ENCODE results near the gene SNX19. TPM values are rescaled to one million over a fixed set of nuclear protein-coding genes. Genes with fewer than 3 reads are reported as not detected.

Gene SNX19
- total and polyA plus RNA-seq, 8 donors: 34.1 to 66.4 (median 43.1) TPM

DNA sequence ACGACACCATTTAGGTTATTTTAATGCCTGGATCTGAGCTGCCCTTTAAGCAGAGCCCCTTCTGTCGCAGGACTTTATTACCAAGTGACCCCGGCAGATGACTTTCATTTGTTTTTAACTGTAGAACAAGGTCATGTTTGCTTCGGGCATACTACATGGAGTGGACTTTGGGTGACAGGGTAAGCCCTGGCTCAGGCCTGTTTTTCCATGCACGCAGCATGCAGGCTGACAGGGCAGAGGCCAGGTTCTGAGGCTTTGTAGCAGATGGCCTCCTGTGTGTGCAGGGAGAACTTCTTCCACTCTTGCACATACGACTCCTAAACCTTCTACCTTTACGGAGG lies 50.5 kb downstream of the SNX19 start:
- DNase-seq (no peak), ATAC-seq (no peak)
- intact Hi-C loops (cut with DNase I): loop anchor here (10.0 kb wide), 2 partner anchors 431 to 661 kb away; no protein-coding TSS in a partner anchor
- Histone ChIP-seq H3K27me3 (no peaks in the 10 kb centered on the region), H3K27ac (no peak overlapping the region), H3K4me1 (no peaks in the 10 kb centered on the region), H3K4me3 (no peak overlapping the region), H3K36me3 (peaks cover 0 to 6% of the 10 kb centered on the region in 2 donors), H3K9me3 (no peaks in the 10 kb centered on the region)
- TF ChIP-seq, protein P1, sequence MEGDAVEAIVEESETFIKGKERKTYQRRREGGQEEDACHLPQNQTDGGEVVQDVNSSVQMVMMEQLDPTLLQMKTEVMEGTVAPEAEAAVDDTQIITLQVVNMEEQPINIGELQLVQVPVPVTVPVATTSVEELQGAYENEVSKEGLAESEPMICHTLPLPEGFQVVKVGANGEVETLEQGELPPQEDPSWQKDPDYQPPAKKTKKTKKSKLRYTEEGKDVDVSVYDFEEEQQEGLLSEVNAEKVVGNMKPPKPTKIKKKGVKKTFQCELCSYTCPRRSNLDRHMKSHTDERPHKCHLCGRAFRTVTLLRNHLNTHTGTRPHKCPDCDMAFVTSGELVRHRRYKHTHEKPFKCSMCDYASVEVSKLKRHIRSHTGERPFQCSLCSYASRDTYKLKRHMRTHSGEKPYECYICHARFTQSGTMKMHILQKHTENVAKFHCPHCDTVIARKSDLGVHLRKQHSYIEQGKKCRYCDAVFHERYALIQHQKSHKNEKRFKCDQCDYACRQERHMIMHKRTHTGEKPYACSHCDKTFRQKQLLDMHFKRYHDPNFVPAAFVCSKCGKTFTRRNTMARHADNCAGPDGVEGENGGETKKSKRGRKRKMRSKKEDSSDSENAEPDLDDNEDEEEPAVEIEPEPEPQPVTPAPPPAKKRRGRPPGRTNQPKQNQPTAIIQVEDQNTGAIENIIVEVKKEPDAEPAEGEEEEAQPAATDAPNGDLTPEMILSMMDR (IDR thresholded peaks at IDR 0.05): no peak

DNA sequence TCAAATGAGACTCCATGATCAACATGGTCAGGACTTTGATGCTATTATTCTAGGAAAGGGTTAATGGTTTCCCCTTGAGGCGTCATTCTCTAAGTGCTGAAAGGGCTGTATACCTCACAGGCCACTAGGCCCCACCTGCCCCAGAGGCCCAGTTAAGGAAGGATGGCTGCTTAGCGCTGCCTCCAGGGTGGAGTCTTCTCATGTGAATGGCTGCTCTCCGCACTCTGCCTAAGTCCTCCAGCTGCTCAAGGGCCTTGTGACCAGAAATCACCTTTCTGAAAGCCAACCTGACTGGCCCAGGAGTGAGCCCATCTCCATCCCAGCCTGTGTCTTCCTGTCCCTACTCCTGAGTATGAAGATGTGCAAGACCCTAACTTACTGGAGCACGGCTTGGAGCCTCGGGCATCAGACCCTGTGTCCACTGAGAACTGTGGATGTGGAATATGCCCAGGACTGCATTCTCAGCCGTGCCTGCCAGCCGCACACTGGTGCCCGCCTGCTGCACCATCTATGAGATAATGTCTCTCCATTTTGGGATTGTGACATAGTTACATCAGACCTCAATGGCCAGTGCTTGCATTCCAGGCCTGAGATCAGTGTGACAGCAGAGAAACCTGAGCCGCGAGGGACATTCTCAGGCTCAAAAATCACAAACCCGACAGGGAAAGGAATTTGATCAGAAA lies 51.0 kb downstream of the SNX19 start:
- Histone ChIP-seq H3K9me3 (no peaks in the 10 kb centered on the region), H3K4me3 (no peak overlapping the region), H3K27me3 (no peaks in the 10 kb centered on the region), H3K36me3 (peaks cover 0 to 3% of the 10 kb centered on the region in 2 donors), H3K4me1 (no peaks in the 10 kb centered on the region), H3K27ac (no peak overlapping the region)
- ATAC-seq (no peak), DNase-seq (no peak)
- TF ChIP-seq, protein P1 (IDR thresholded peaks at IDR 0.05): no peak
- intact Hi-C loops (cut with DNase I): loop anchor here (10.0 kb wide), 2 partner anchors 430 to 660 kb away; no protein-coding TSS in a partner anchor

DNA sequence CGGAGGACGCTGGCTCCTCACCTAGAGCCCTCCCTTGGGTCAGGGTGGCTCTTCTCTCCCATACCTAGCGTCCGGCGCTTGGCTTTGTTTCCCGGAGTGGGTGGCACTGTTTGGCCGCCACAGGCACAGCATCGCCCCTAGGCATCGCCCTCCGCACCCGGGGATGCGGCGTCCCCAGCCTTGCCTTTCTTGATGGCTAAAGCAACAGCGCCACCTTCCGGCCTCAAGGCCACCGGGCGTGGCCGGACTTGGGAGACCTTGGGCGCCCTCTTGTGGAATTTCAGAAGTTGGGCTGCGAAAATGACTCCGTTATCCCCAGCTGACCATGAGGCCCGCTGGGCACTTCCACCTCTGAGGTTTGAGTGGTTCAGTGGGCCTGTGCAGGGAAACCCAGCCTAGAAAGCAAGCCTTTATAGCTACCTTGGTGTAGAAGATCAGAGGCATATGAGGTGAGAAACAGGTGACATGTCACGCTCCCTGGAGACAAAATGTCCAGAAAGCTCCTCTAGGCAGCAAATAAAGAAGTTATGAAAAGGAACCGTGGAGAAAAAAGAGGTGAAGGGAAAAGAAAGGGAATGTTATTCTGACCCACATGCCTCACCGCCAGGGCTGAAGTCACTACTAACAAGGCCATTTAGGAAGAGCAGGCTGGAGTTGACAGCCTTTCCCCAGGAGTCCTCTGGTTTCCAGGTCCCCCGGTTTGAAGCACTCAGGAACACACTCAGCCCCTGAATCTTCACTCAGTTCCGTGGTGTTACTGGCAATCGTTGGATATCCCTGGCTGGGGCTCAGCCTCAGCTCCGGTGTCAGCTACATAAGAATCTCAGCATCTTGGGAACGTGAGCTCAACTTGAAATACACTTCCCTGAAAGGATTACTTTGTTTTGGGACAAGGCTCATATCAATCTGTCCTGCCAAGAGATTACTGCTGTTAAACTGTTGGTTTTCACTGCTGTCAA lies 54.1 kb downstream of the SNX19 start:
- ATAC-seq (peak; percentile 98), DNase-seq (peak; percentile 90 to 96 (median 94))
- no peaks in the 10 kb centered on the region for H3K9me3 ChIP-seq
- TF ChIP-seq, protein P1 (IDR thresholded peaks at IDR 0.05): peak; percentile 99
- intact Hi-C loops (cut with DNase I): loop anchor here (2.0 to 10.0 kb wide), 3 partner anchors 425 to 657 kb away; no protein-coding TSS in a partner anchor
- H3K27me3 ChIP-seq: no peaks in the 10 kb centered on the region
- H3K4me1 ChIP-seq: no peaks in the 10 kb centered on the region
- H3K4me3 ChIP-seq: no peak overlapping the region
- no peak overlapping the region for H3K27ac ChIP-seq
- H3K36me3 ChIP-seq: no peaks in the 10 kb centered on the region

DNA sequence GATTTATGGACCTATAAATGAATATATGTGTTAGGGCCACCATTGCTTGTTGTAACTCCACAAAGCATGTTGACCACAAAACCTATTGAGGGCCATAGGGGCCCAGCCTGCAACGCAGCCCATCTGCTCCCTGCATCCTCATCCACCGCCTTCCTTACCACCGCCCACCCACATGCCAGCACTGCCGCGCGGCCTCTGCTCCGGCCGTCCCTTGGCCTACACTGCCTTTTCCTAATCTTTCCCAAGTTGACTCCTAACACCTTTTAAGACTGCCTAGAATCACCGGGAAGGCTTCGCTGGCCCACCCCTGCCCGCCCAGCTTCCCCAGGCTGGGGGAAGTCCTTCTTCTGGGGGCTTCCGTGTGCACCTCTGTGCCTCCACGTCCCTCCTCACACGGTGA lies 55.0 kb downstream of the SNX19 start:
- Histone ChIP-seq H3K36me3 (no peaks in the 10 kb centered on the region), H3K4me1 (no peaks in the 10 kb centered on the region), H3K4me3 (no peak overlapping the region), H3K27me3 (no peaks in the 10 kb centered on the region), H3K27ac (no peak overlapping the region), H3K9me3 (no peaks in the 10 kb centered on the region)
- TF ChIP-seq, protein P1 (IDR thresholded peaks at IDR 0.05): no peak
- no peak for DNase-seq
- intact Hi-C loops (cut with DNase I): loop anchor here (2.0 to 10.0 kb wide), 3 partner anchors 424 to 656 kb away; no protein-coding TSS in a partner anchor
- no peak for ATAC-seq

DNA sequence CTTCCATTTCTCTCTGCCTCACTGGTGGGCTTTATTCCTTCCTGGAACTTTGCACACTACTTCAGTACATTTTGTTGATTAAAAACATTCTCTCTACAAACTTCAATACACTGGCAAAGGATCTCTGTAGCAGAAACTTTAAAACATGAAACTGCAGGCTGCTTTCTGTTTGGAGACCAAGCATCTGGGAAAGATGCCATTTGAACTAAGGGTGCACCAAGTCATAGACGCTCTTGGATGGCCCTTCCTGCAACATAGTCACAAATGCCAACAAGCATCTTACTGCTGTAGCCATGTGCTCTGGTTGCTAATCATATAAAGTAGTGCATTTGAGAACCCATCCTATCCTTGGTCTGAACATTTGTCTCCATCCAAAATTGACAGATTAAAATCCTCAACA lies 56.4 kb downstream of the SNX19 start:
- no peak overlapping the region for H3K27ac ChIP-seq
- intact Hi-C loops (cut with DNase I): loop anchor here (2.0 to 10.0 kb wide), 3 partner anchors 423 to 655 kb away; no protein-coding TSS in a partner anchor
- H3K36me3 ChIP-seq: no peaks in the 10 kb centered on the region
- no peak overlapping the region for H3K4me3 ChIP-seq
- ATAC-seq (no peak), DNase-seq (peak in 1 of 4 donors; percentile 47)
- H3K27me3 ChIP-seq: no peaks in the 10 kb centered on the region
- H3K4me1 ChIP-seq: no peaks in the 10 kb centered on the region
- TF ChIP-seq, protein P1 (IDR thresholded peaks at IDR 0.05): no peak
- H3K9me3 ChIP-seq: no peaks in the 10 kb centered on the region
